Measurements from ENCODE around the gene OSMR.

OSMR gene

GRCh38 chr5:38872826-38873225, 27.0 kb downstream of the OSMR start:
- no peak for DNase-seq

- DNase-seq, result no peak
Observed at GRCh38 chr5:38874948-38875456, 29.2 kb downstream of the OSMR start.

GRCh38 chr5:38878391-38879077, 32.7 kb downstream of the OSMR start:
- DNase-seq, result no peak

GRCh38 chr5:38879078-38879460, 33.3 kb downstream of the OSMR start:
- DNase-seq, result no peak

- no peak for DNase-seq
Observed at GRCh38 chr5:38883842-38884241, 38.0 kb downstream of the OSMR start.

GRCh38 chr5:38885208-38885607, 39.4 kb downstream of the OSMR start:
- no peak for DNase-seq

GRCh38 chr5:38888041-38888440, 42.2 kb downstream of the OSMR start:
- DNase-seq, result no peak

GRCh38 chr5:38889424-38889823, 43.6 kb downstream of the OSMR start:
- no peak for DNase-seq

- no peak for DNase-seq
Observed at GRCh38 chr5:38891563-38891962, 45.8 kb downstream of the OSMR start.

GRCh38 chr5:38892363-38892762, 46.6 kb downstream of the OSMR start:
- no peak for DNase-seq

- DNase-seq, result no peak
Observed at GRCh38 chr5:38896760-38897159, 50.9 kb downstream of the OSMR start.

GRCh38 chr5:38899936-38900335, 54.1 kb downstream of the OSMR start:
- no peak for DNase-seq

- no peak for DNase-seq
Observed at GRCh38 chr5:38905516-38905915, 59.7 kb downstream of the OSMR start.

GRCh38 chr5:38906503-38906902, 60.7 kb downstream of the OSMR start:
- no peak for DNase-seq

GRCh38 chr5:38911933-38912332, 66.1 kb downstream of the OSMR start:
- no peak for DNase-seq

GRCh38 chr5:38913714-38914113, 67.9 kb downstream of the OSMR start:
- DNase-seq, result no peak

- DNase-seq, result no peak
Observed at GRCh38 chr5:38916802-38917201, 71.0 kb downstream of the OSMR start.

GRCh38 chr5:38921174-38921573, 75.4 kb downstream of the OSMR start:
- no peak for DNase-seq

GRCh38 chr5:38922199-38922598, 76.4 kb downstream of the OSMR start:
- peak; percentile 59 for DNase-seq

- DNase-seq, result no peak
Observed at GRCh38 chr5:38923661-38924451, 78.0 kb downstream of the OSMR start.

- DNase-seq, result no peak
Observed at GRCh38 chr5:38925154-38925925, 79.5 kb downstream of the OSMR start.

GRCh38 chr5:38926121-38926520, 80.3 kb downstream of the OSMR start:
- DNase-seq, result no peak

- DNase-seq, result no peak
Observed at GRCh38 chr5:38927470-38927869, 81.7 kb downstream of the OSMR start.

GRCh38 chr5:38929838-38930237, 84.0 kb downstream of the OSMR start:
- DNase-seq, result no peak
